ENCODE data around the gene SLC39A8. TPM values are rescaled to one million over a fixed set of nuclear protein-coding genes. Genes with fewer than 3 reads are reported as not detected.

SLC39A8 gene
- total RNA-seq, 2 donors from 2014 or later: 64.4 to 76.4 TPM

DNA sequence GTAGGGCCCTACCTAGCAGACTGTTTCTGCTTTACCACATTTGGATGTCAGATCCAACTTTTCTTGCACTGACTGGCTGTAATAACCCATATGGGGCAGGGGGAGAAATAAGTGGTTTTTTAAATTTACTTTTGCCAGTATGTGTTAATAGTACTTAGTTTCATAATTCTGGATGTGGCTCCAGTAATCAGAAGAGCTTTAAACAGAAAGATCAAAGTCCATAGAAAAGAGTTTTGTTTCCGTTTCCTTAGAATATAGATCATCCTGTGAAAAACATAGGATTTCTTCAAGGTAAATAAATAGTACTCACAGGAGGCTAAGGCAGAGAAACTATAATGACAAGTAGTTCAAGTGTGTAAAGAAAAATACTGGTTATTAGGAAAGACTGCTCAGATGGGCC is 85.6 kb downstream of the SLC39A8 start:
- Mint-ChIP-seq H3K27me3 (ENCODE audit: insufficient read depth) (no peaks in the 10 kb centered on the region), H3K4me3 (no peak overlapping the region)
- TF ChIP-seq, protein P1, sequence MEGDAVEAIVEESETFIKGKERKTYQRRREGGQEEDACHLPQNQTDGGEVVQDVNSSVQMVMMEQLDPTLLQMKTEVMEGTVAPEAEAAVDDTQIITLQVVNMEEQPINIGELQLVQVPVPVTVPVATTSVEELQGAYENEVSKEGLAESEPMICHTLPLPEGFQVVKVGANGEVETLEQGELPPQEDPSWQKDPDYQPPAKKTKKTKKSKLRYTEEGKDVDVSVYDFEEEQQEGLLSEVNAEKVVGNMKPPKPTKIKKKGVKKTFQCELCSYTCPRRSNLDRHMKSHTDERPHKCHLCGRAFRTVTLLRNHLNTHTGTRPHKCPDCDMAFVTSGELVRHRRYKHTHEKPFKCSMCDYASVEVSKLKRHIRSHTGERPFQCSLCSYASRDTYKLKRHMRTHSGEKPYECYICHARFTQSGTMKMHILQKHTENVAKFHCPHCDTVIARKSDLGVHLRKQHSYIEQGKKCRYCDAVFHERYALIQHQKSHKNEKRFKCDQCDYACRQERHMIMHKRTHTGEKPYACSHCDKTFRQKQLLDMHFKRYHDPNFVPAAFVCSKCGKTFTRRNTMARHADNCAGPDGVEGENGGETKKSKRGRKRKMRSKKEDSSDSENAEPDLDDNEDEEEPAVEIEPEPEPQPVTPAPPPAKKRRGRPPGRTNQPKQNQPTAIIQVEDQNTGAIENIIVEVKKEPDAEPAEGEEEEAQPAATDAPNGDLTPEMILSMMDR (conservative IDR thresholded peaks at IDR 0.05): no peak

GRCh38 chr4:102259081-102259480 is 86.2 kb downstream of the SLC39A8 start:
- H3K27ac Mint-ChIP-seq: no peak overlapping the region

More for the DNA sequence above, 85.6 kb downstream of the SLC39A8 start:
- no peaks in the 10 kb centered on the region for H3K27me3 ChIP-seq (ENCODE audit: control insufficient read depth, insufficient read depth, low read length, poor library complexity, severe bottlenecking)
- WGBS, 2 experiments (ENCODE audit: insufficient coverage in 1 of 2, insufficient read length in 1 of 2): 93% methylated on average over 1 of the region's 1 CpG; no CpG with 5 or more reads in 1 of the 2 experiments
- H3K4me3 ChIP-seq (ENCODE audit: low read length): no peak overlapping the region
- peaks cover 6% of the 10 kb centered on the region for H3K4me1 Mint-ChIP-seq
- H3K36me3 Mint-ChIP-seq (ENCODE audit: low read depth): peaks cover 4% of the 10 kb centered on the region
- H3K36me3 ChIP-seq (ENCODE audit: control insufficient read depth, insufficient read depth, low read length): peaks cover 8% of the 10 kb centered on the region
- no peaks in the 10 kb centered on the region for H3K9me3 Mint-ChIP-seq
- no peak overlapping the region for H3K9ac ChIP-seq (ENCODE audit: extremely low read depth, low read length, poor library complexity, severe bottlenecking)
- no peaks in the 10 kb centered on the region for H3K4me1 ChIP-seq (ENCODE audit: control insufficient read depth, insufficient read depth, low read length)
- DNase-seq: no peak
- H3K27ac Mint-ChIP-seq: no peak overlapping the region
- H3K9me3 ChIP-seq (ENCODE audit: control insufficient read depth, low read length): no peaks in the 10 kb centered on the region
- H3K27ac ChIP-seq (ENCODE audit: low read depth, low read length): no peak overlapping the region

GRCh38 chr4:102256321-102256720 is 89.0 kb downstream of the SLC39A8 start:
- peaks cover 6% of the 10 kb centered on the region for H3K4me1 Mint-ChIP-seq
- no peaks in the 10 kb centered on the region for H3K9me3 ChIP-seq (ENCODE audit: control insufficient read depth, low read length)
- no peak overlapping the region for H3K4me3 Mint-ChIP-seq
- no peak overlapping the region for H3K9ac ChIP-seq (ENCODE audit: extremely low read depth, low read length, poor library complexity, severe bottlenecking)
- H3K9me3 Mint-ChIP-seq: no peaks in the 10 kb centered on the region
- no peak overlapping the region for H3K27ac Mint-ChIP-seq
- 100% methylated on average over 2 to 3 of the region's 3 CpGs for WGBS, 2 experiments (ENCODE audit: insufficient coverage in 1 of 2, insufficient read length in 1 of 2)
- no peaks in the 10 kb centered on the region for H3K36me3 Mint-ChIP-seq (ENCODE audit: low read depth)
- no peak for DNase-seq
- H3K27me3 ChIP-seq (ENCODE audit: control insufficient read depth, insufficient read depth, low read length, poor library complexity, severe bottlenecking): no peaks in the 10 kb centered on the region
- no peaks in the 10 kb centered on the region for H3K36me3 ChIP-seq (ENCODE audit: control insufficient read depth, insufficient read depth, low read length)
- H3K27ac ChIP-seq (ENCODE audit: low read depth, low read length): no peak overlapping the region
- TF ChIP-seq, protein P1 (conservative IDR thresholded peaks at IDR 0.05): no peak
- H3K27me3 Mint-ChIP-seq (ENCODE audit: insufficient read depth): no peaks in the 10 kb centered on the region
- H3K4me3 ChIP-seq (ENCODE audit: low read length): no peak overlapping the region
- H3K4me1 ChIP-seq (ENCODE audit: control insufficient read depth, insufficient read depth, low read length): no peaks in the 10 kb centered on the region

More at GRCh38 chr4:102259081-102259480, 86.2 kb downstream of the SLC39A8 start:
- H3K9ac ChIP-seq (ENCODE audit: extremely low read depth, low read length, poor library complexity, severe bottlenecking): no peak overlapping the region
- Mint-ChIP-seq H3K4me1 (peaks cover 6% of the 10 kb centered on the region), H3K36me3 (ENCODE audit: low read depth) (peaks cover 4% of the 10 kb centered on the region), H3K9me3 (no peaks in the 10 kb centered on the region), H3K27me3 (ENCODE audit: insufficient read depth) (no peaks in the 10 kb centered on the region), H3K4me3 (no peak overlapping the region)
- H3K4me3 ChIP-seq (ENCODE audit: low read length): no peak overlapping the region
- H3K4me1 ChIP-seq (ENCODE audit: control insufficient read depth, insufficient read depth, low read length): no peaks in the 10 kb centered on the region
- H3K27me3 ChIP-seq (ENCODE audit: control insufficient read depth, insufficient read depth, low read length, poor library complexity, severe bottlenecking): no peaks in the 10 kb centered on the region
- WGBS, 2 experiments (ENCODE audit: insufficient coverage in 1 of 2, insufficient read length in 1 of 2): 95% methylated on average over 3 of the region's 3 CpGs; no CpG with 5 or more reads in 1 of the 2 experiments
- H3K27ac ChIP-seq (ENCODE audit: low read depth, low read length): no peak overlapping the region
- TF ChIP-seq, protein P1 (conservative IDR thresholded peaks at IDR 0.05): no peak
- DNase-seq: no peak
- no peaks in the 10 kb centered on the region for H3K9me3 ChIP-seq (ENCODE audit: control insufficient read depth, low read length)
- peaks cover 8% of the 10 kb centered on the region for H3K36me3 ChIP-seq (ENCODE audit: control insufficient read depth, insufficient read depth, low read length)
